Activated gamma-delta T cell (primary cell): Measurements from ENCODE around the gene SWAP70.

ENCODE experiments used
- DNase-seq: peaks from one replicate; lab custom pipeline; 2025; lab: John Stamatoyannopoulos, UW

Gene SWAP70

DNA sequence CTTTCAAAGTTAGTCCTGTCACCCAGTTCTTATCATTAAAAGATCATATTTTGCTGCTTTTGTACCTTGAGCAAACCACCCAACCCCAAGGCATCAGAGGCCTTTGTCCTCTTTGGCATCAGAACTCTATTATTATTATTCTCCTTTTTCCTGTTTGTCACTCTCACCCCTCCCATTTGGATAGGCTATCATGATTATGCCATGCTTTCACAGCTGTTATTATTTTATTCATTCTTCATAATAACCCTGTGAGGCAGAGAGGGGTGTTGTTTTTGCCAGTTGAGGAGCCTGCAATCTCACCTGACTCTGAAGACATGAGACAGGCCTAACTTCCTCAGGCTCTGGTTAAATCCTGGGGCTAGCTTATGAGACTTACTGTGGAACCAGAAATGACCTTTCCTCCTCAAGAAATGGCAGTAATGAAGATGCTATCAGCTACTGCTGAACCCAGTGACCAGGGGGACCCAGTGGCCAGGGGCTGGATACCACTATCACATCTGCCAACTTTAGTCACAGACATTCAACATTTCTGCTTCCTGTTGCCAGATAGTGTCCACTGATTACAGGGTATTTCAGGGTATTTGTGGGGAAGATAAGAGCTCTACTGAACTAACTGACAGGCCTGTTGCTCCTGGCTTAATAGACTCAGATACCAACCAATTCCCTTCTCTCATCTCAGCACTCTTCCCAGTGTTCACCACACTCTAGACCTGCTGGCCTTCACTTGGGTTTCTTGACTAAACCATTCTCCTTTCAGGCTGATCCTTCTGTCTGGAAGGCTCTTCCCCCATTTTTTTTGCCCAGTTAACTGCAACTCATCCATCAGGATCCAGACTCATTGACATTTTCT lies 11.8 kb upstream of the SWAP70 start:
- DNase-seq, result no peak

DNA sequence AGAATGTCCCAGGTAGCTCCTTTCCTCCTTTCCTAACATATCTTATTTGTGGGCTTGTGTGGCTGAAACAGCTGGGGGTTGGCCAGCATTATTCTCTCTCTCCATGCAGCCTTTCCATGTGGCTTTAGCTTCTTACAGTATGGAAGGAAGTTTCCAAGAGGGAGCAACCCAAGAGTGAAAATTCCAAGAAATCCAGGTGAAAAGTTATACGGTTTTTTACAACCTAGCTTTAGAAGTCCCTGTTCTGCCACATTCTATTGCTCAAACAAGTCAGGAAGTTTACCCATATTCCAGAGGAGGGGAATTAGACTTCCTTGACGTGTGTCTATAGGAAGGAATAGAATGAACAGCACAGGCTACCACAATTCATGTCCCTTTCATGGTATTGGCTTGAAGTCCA lies 10.0 kb upstream of the SWAP70 start:
- no peak for DNase-seq

GRCh38 chr11:9656864-9657263 lies 7.0 kb upstream of the SWAP70 start:
- no peak for DNase-seq

DNA sequence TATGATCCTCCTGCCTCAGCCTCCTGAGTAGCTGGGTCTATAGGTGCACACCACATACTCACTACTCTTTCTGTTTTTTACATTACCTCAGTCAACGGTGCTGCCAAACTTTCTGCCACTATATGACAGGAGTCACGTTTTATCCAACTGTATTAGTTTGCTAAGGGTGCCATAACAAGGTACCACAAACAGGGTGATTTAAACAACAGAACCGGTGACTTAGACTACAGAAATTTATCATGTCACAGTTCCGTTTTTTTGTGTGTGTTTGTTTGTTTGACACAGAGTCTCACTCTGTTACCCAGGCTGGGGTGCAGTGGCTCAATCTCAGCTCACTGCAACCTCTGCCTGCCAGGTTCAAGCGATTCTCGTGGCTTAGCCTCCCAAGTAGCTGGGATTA lies 6.3 kb upstream of the SWAP70 start:
- DNase-seq, result no peak

DNA sequence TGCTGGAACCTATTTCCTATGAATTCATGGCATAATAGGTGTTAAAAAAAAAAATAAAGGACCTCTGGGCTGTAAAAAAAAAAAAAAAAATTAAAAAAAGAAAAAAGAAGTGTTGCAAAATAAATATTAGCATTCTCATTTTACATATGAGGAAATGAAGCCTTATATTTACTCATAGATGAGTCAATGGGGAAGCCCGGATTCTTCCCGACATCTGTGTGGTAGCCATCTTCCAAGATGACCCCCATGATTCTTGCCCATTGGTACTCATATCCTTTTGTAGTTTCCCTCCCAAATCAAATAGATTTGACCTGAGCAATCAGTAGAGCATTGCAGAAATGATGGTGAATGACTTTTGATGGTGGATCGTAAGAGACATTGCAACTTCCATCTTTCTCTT lies 3.0 kb upstream of the SWAP70 start:
- DNase-seq, result no peak

- no peak for DNase-seq
Observed at GRCh38 chr11:9662273-9662672, 1.6 kb upstream of the SWAP70 start.

GRCh38 chr11:9664276-9665171 lies 647 bp downstream of the SWAP70 start:
- DNase-seq, result peak; percentile 34

DNA sequence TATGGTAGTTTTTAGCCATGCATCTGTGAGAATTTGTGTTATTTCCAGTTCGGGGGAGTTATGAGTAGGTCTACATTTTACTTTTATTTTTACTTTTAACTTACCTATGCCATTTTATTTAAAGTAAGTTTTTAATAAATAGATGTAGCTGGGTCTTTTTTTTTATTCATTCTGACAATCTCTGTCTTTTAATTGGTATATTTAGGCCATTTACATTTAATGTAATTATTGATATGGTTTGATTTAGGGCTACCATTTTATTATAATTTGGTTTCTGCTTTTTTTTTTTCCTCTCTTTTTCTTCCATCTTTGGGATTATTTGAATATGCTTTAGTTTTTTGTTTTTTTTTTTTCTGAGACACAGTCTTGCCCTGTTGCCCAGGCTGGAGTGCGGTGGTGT lies 1.9 kb downstream of the SWAP70 start:
- no peak for DNase-seq

GRCh38 chr11:9669954-9670353 lies 6.1 kb downstream of the SWAP70 start:
- no peak for DNase-seq

DNA sequence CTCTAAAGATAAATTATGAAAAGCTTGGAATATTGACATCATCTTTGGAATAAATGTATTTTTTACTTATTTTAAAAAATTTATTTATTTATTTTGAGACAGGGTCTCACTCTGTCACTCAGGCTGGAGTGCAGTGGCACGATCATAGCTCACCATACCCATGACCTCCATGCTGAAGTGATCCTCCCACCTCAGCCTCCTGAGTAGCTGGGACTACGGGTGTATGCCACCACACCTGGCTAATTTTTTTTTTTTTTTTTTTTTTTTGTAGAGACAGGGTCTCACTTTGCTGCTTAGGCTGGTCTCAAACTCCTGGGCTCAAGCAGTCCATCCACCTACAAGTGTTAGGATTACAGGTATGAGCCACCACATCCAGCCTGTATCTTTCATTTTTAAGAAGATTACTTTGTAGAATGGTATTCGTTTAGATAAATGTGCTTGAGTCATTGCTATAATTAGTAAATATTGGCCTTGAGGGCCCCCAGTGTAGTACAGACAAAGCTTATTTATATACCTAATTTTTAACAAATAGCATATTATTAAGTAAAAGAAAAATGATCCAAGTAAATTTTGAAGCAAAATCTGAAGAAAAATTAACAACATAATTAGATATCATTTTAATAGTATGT lies 8.5 kb downstream of the SWAP70 start:
- no peak for DNase-seq

- no peak for DNase-seq
Observed at GRCh38 chr11:9672918-9673317, 9.0 kb downstream of the SWAP70 start.

- no peak for DNase-seq
Observed at GRCh38 chr11:9675691-9676090, 11.8 kb downstream of the SWAP70 start.

DNA sequence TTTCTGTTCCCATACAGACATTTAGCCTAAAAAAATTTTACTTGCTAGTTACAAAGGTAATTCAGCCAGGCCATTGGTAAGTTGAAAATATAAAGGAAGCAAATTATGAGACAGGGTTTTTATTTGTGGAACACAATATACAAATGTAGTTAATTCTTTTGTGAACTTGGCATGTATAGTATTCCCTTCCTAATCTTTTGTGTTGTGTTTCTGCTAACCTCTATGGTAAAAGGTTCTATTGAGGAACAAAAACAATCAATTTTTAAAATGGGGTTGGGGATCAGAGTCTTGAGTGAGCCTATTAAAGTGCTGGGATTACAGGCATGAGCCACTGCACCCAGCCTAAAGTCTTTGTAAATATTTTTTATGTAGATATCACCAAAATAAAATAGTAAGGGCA lies 14.1 kb downstream of the SWAP70 start:
- no peak for DNase-seq

DNA sequence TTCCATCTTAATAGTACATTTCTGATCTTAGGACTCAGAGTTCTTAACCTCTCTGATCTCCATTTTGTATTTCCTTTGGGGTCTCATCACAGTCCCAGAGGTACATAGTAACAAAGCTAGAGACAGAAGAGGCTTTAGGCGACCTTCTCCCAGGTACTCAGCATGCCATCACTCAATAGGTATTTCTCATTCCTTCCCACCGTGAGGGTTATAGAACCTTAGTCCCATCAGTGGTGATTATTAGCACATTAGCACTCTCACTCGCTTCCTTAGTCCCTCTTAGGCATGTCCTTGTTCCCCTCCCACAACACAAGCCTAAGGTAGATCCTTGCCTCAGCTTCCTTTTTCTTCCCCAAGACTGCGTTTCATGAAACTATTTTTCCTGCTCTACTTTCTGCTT lies 14.7 kb downstream of the SWAP70 start:
- no peak for DNase-seq

- no peak for DNase-seq
Observed at GRCh38 chr11:9680028-9680427, 16.2 kb downstream of the SWAP70 start.

DNA sequence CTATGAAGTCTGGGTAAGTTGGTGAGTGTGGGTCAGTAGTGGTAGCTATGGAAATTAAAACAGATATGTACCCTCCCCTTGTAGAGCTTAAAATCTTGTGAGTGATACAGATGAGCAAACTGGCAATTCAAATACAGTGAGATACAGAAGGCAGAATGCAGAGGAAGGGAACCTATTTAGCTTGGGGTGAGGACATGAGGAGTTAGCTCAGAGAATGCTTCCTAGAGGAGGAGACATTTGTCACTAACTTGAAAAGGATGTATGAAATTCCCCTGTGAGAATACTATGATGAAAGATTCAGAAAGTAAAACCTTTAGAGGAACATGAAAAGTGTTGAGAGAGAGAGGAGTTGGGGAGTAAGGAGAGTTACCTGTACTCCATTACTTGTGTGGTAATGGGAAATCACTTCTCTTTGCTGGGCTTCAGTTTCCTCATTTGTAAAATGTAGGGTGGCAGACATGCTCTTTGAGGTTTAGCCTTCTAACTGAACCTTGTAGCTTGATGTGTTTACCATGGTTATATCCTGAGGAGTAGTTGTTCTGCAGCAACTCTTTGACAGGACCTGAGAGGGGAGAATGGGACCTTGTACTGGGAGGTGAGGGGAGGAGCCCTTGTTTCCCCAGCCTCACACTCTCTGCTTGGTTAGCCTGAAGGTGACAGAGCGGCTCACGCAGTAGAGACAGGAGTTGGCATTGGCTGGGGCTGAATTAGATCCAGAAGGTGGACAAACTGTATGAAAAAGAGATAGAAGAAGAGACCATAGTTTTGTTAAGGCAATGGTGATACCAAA lies 17.9 kb downstream of the SWAP70 start:
- no peak for DNase-seq

DNA sequence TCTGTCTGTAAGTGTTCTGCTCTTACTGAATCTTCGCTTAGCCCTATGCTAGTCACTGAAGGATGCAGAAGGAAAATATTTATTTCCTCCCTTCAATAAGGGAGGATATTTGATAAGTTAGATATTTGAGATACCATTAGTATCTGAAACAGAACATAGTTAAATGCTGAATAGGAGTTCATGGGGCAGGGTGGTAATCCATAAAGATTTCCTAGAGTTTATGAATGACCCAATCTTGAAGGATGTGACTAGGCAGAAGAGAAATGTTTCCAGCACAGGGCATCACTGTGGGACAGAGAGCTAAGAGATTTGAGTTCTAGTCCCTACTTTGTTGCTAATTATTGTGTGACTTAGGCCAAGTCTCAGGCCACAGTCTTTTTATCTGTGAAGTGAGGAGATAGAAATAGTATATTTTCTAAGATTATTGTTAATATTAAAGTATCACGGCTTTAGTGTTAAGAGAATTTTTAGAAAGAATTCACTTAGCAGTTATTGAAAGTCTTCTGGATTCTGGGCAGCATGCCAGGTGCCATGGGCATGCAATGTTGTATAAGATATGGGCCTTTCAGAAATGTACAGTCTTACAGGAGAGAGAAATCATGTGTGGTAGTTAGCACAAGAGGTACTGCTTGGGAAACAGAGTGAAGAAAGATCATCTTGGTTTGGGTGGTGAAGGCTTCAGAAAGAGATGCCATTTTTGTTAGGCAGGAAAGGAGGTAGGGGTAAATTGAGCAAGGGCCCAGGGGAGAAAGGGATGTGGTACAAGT lies 24.0 kb downstream of the SWAP70 start:
- DNase-seq, result no peak

GRCh38 chr11:9688716-9689511 lies 25.0 kb downstream of the SWAP70 start:
- DNase-seq, result no peak

- no peak for DNase-seq
Observed at GRCh38 chr11:9689721-9690120, 25.8 kb downstream of the SWAP70 start.

DNA sequence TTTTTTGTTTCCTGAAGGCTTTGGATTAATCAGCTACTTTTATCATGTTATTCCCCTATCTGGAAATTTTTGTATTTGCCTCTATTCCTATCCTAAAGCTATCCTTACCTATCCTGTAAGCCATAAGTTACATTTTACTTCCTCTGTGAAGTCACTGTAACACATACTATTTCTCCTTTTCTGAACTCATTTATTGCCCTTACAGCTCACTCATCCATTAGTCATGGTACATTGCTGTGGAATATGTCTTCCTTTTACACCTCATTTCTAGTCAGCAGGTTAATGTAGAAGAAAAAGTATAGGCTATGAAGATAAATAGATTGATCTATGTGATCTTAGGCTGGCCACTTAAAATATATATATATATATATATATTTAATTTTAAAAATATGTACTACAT lies 28.0 kb downstream of the SWAP70 start:
- no peak for DNase-seq
